Gastrocnemius medialis (tissue), 4 donors: Measurements from ENCODE around the gene ADGRV1.

Experiments
- POLR2A ChIP-seq, 2 donors: fragments of 450-650 bp; IDR thresholded peaks; one replicate each; pipeline ENCODE4 v1.6.1; 2017; ENCODE audit warnings: antibody characterized with exemption in 2 of 2, mild to moderate bottlenecking in 2 of 2, moderate library complexity in 2 of 2
- TF ChIP-seq, protein P1 (sequence below), 5 experiments: fragments of 450-650 bp in 3 of 5; fragments of 200-600 bp in 2 of 5; sonication (generic) in 2 of 5; IDR thresholded peaks in 4 of 5; conservative IDR thresholded peaks in 1 of 5; 1 replicate in 4 of 5; 2 replicates in 1 of 5; pipeline ENCODE4 v1.5.1; 2016 to 2019; ENCODE audit warnings: antibody characterized with exemption in 5 of 5, mild to moderate bottlenecking in 3 of 5, moderate library complexity in 3 of 5

DNA sequence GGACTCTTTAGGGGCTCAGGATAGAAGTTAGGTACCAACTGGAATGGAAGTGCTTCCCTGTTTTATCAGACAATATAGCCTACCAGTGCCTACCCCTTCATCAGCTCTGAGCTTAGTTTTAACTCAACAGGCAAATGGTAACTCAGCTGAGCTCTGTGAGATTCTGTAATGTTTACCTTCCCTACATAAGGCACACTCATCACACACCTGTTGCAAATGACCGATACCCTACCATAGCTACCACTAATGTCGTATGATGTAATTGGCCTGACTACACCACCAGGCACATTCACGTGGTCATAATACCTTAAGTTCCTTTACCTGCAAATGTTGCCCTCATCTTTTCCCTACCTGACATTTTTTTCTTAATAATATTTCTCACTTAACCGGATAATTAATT lies 254.8 kb downstream of the ADGRV1 start:
- TF ChIP-seq, protein P1, sequence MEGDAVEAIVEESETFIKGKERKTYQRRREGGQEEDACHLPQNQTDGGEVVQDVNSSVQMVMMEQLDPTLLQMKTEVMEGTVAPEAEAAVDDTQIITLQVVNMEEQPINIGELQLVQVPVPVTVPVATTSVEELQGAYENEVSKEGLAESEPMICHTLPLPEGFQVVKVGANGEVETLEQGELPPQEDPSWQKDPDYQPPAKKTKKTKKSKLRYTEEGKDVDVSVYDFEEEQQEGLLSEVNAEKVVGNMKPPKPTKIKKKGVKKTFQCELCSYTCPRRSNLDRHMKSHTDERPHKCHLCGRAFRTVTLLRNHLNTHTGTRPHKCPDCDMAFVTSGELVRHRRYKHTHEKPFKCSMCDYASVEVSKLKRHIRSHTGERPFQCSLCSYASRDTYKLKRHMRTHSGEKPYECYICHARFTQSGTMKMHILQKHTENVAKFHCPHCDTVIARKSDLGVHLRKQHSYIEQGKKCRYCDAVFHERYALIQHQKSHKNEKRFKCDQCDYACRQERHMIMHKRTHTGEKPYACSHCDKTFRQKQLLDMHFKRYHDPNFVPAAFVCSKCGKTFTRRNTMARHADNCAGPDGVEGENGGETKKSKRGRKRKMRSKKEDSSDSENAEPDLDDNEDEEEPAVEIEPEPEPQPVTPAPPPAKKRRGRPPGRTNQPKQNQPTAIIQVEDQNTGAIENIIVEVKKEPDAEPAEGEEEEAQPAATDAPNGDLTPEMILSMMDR (IDR thresholded peaks at IDR 0.05 in 4 of 5, conservative IDR thresholded peaks at IDR 0.05 in 1 of 5), result no peak
- TF ChIP-seq POLR2A (IDR thresholded peaks at IDR 0.05), result no peak
